GM18951 (cell line): Measurements from ENCODE around the gene ZC4H2.
"Not testable (repeated sequence)": the region's sequence is repeated elsewhere in the genome, so short reads cannot be mapped to it uniquely, and the experiment has no call there.

ENCODE experiments used
- POLR2A ChIP-seq: IDR thresholded peaks from 4 replicates; pipeline ENCODE4 v1.6.1; 2011; ENCODE audit warnings: mild to moderate bottlenecking; ENCODE audit not compliant: insufficient read length, insufficient read depth; ENCODE audit errors: extremely low read depth
- in situ Hi-C: fragments of 300-500 bp; cut with MboI; formaldehyde crosslinking; loops from one replicate; pipeline ENCODE4 v1.12.0; 2022; ENCODE audit warnings: low sequenced_read_pairs, mixed read lengths, inconsistent platforms; ENCODE audit not compliant: unreplicated experiment

Gene ZC4H2

DNA sequence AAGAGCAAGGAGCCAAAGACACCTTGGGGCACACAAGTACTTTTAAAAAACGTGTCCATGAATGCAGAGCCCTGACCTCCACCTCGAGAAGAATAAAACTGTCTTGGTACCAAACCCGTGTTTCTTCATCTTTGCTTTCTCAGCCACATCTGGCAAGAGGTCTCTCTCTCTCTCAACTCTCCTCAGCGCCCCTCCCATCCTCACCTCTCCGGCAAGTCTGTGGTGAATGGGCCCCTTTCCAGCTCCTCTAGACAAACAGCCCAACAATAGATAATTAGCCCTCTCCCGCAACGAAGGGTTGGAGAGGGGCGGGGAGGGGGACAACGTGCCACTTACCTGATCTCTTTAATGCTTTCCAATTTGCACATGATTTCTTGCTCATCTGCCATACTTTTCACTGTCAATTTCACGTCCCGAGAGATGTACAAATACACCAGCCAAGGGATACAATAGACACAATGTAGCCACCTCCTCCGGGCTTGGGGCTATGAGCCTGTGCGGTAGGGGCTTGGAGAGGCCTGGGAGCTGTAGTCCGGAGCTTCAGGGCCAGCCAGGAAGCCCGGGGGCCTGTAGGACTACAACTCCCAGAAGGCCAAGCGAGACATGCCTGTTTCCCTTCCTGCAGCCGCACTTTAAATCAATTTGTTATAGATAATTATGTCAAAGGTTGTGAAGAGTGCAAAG lies at the start of gene ZC4H2:
Gene ZC4H2 (minus strand): TSS at position 462 of the 684 bp plus-strand sequence. CDS start 73 bp downstream, at position 389.
- TF ChIP-seq POLR2A = no peak
- in situ Hi-C loops = no loop called here

DNA sequence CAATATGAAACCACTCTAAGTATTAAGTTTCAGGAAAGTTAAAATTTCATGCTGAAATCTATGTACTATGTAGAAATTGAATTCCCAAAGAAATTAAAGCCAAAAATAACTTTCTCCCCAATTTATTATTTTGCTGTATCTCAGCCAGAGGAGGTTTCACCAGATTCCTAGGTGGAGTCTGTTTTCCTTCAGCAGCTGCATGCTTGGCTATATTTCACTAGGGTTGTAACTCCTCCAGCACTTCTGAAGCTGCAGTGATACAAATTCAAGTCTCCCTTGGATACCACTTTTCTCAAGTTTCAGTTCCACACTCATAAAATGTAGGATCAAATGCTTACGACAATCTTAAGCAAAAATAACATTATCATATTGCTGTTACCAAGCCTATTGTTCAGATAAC lies 41.2 kb upstream of the ZC4H2 start:
- in situ Hi-C loops = no loop called here
- no peak for TF ChIP-seq POLR2A

GRCh38 chrX:65014230-65014629 lies 38.0 kb upstream of the ZC4H2 start:
- no peak for TF ChIP-seq POLR2A
- in situ Hi-C loops = no loop called here

DNA sequence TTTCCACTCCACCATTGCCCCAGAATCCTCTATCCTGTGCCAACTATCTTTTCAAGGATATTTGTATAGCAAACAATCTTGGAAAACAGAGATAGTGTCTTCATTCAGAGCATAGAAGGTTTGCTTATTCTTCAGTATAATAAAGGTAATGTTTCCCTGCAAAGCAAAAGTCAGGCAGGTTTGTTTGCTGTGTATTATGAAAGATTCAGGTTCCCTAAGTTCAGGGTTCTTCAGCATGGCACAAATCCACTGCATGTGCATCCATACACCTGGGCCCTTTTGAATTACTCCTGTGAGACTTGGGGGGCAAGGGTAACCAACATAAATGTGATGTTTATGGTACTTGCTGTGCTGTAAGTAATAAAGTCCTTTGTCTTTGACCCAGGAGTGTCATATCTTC lies 33.2 kb upstream of the ZC4H2 start:
- in situ Hi-C loops = no loop called here
- TF ChIP-seq POLR2A = no peak

DNA sequence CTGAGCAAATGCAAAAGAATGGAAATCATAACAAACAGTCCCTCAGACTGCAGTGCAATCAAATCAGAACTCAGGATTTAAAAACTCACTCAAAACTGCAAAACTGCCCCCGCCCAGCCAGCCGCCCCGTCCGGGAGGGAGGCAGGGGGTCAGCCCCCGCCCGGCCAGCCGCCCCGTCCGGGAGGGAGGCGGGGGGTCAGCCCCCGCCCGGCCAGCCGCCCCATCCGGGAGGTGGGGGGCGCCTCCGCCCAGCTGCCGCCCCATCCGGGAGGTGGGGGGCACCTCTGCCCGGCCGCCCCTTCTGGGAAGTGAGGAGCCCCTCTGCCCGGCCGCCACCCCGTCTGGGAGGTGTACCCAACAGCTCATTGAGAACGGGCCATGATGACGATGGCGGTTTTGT lies 26.0 kb upstream of the ZC4H2 start:
- in situ Hi-C loops = not testable (repeated sequence)

DNA sequence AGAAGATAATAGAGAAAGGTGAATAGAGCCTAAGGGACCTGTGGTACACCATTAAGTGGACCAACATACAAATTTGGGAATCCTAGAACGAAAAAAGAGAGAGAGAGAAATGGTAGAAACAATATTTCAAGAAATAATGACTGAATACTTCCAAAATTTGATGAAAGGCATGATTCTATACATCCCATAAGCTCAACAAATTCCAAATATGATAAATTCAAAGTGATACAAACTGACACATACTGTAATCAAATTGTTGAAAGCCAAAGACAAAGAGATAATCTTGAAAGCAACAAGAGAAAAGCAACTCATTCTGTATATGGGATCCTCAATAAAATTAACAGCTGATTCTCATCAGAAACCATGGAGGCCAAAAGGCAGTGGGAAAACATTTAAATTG lies 20.6 kb upstream of the ZC4H2 start:
- in situ Hi-C loops = no loop called here
- no peak for TF ChIP-seq POLR2A

- TF ChIP-seq POLR2A = no peak
- in situ Hi-C loops = no loop called here
Observed at GRCh38 chrX:64994131-64994798, 18.0 kb upstream of the ZC4H2 start.

GRCh38 chrX:64977830-64978229 lies 1.6 kb upstream of the ZC4H2 start:
- no peak for TF ChIP-seq POLR2A
- in situ Hi-C loops = no loop called here

- in situ Hi-C loops = no loop called here
- TF ChIP-seq POLR2A = no peak
Observed at GRCh38 chrX:64977051-64977450, 801 bp upstream of the ZC4H2 start.

DNA sequence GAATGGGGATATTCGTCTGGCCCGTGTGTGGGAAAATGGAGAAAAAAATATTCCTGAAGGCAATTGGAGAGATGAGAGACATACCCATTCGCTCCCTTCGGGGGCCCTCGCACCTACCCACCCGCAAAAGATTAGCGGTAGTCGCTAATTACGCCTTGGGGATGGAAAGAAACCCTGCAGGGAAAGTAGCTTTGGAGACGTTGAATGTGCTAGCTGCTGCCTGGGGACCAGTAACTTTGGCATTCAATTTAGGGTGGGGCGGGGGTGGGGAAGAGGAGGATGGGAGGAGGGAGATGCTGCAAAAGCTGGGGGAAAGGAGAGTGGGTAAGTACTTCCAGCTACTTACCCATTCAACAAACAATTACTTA lies 407 bp upstream of the ZC4H2 start:
- no peak for TF ChIP-seq POLR2A
- in situ Hi-C loops = no loop called here

DNA sequence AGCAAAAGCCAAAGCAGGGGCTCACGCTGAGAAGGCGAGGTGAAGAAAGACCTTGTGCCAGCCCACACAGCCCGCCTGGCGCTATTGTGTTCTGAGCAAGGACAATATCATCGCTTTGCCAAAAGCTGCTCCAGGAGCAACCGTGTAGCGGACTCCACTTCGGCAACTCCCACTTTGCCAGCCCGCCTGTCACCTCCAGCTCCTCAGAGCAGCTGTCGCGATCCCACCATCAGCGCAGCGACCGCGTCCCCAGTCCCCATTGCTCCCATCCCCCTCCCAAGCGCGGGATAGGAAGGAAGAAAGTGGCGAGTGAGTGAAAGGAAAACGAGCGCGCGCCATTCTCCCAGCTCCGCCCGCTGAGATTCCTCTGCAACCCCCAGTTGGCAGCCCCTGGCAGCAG lies 759 bp downstream of the ZC4H2 start:
- no peak for TF ChIP-seq POLR2A
- in situ Hi-C loops = no loop called here

- in situ Hi-C loops = no loop called here
- TF ChIP-seq POLR2A = no peak
Observed at GRCh38 chrX:64925480-64925879, 50.8 kb downstream of the ZC4H2 start.

DNA sequence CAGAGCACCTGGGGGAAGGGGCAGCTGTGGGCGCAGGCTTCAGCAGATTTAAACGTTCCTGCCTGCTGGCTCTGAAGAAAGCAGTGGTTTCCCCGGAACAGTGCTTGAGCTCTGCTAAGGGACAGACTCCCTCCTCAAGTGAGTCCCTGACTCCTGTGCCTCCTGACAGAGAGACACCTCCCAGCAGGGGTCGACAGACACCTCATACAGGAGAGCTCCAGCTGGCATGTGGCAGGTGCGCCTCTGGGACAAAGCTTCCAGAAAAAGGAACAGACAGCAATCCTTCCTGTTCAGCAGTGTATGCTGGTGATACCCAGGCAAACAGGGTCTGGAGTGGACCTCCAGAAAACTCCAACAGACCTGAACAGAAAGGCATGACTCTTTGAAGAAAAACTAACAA lies 68.1 kb downstream of the ZC4H2 start:
- no peak for TF ChIP-seq POLR2A
- in situ Hi-C loops = loop anchor here (25.0 kb wide), 1 partner anchor 554 kb away; no protein-coding TSS in a partner anchor

- TF ChIP-seq POLR2A = no peak
- in situ Hi-C loops = no loop called here
Observed at GRCh38 chrX:64894454-64895038, 81.7 kb downstream of the ZC4H2 start.

DNA sequence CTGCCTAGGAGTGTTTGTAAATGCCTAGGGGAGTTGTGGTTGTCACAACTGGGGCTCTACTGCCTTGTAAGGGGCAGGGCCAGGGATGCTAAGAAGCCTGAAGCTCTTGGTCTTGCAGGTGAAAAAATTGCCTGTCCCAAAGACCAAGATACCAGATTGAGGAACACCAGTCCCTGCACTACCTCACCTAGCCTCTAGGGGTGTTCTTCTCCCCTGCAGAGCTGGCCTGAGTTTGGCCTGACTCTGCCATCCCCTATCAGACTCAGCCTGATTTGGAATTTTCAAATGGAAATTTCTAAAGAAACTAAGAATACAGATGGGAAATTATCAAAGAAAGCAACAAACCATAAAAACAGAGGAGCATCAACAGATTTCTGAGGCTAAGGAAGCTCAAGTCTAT lies 90.4 kb downstream of the ZC4H2 start:
- no peak for TF ChIP-seq POLR2A
- in situ Hi-C loops = no loop called here

DNA sequence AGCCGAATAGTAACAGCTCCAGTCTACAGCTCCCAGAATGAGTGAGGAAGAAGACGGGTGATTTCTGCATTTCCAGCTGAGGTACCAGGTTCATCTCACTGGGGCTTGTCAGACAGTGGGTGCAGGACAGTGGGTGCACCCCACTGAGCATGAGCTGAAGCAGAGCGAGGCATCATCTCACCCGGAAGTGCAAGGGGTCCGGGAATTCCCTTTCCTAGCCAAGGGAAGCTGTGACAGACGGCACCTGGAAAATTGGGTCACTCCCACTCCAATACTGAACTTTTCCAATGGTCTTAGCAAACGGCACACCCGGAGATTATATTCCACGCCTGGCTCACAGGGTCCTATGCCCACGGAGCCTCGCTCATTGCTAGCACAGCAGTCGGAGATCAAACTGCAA lies 97.5 kb downstream of the ZC4H2 start:
- in situ Hi-C loops = not testable (repeated sequence)
